Measurements from ENCODE around the gene IRF5. TPM values are rescaled to one million over a fixed set of nuclear protein-coding genes. Genes with fewer than 3 reads are reported as not detected.
A peak's percentile ranks its signal among the peaks of the same experiment; 100 is the strongest.

The IRF5 gene
- total RNA-seq, 4 donors from 2014 or later, result 7.6 to 14.5 (median 8.6) TPM

GRCh38 chr7:128939075-128939860 is 1.5 kb downstream of the IRF5 start:
- no peak for DNase-seq (ENCODE audit: extremely low spot score)
- H3K4me3 ChIP-seq, result peak overlapping the region; percentile 57 to 68 (median 60)
- intact Hi-C loops (cut with DNase I), result no loop called here
- TF ChIP-seq EP300 (IDR thresholded peaks at IDR 0.05) (no peak), POLR2A (IDR thresholded peaks at IDR 0.05; ENCODE audit: low read depth) (no peak), POLR2AphosphoS5 (IDR thresholded peaks at IDR 0.05) (no peak)
- TF ChIP-seq, protein P1, sequence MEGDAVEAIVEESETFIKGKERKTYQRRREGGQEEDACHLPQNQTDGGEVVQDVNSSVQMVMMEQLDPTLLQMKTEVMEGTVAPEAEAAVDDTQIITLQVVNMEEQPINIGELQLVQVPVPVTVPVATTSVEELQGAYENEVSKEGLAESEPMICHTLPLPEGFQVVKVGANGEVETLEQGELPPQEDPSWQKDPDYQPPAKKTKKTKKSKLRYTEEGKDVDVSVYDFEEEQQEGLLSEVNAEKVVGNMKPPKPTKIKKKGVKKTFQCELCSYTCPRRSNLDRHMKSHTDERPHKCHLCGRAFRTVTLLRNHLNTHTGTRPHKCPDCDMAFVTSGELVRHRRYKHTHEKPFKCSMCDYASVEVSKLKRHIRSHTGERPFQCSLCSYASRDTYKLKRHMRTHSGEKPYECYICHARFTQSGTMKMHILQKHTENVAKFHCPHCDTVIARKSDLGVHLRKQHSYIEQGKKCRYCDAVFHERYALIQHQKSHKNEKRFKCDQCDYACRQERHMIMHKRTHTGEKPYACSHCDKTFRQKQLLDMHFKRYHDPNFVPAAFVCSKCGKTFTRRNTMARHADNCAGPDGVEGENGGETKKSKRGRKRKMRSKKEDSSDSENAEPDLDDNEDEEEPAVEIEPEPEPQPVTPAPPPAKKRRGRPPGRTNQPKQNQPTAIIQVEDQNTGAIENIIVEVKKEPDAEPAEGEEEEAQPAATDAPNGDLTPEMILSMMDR (IDR thresholded peaks at IDR 0.05), result no peak
- peaks cover 11 to 20% (median 20%) of the 10 kb centered on the region in 4 donors for H3K4me1 ChIP-seq
- WGBS, result 60% methylated on average over 3 of the region's 7 CpGs
- no peaks in the 10 kb centered on the region for H3K36me3 ChIP-seq
- no peaks in the 10 kb centered on the region for H3K9me3 ChIP-seq
- H3K27me3 ChIP-seq, result peaks cover 0 to 75% (median 13%) of the 10 kb centered on the region in 4 donors
- peak overlapping the region in 2 of 4 donors; percentile 27 to 34 for H3K27ac ChIP-seq (replicated peaks in 1 of 4)

DNA sequence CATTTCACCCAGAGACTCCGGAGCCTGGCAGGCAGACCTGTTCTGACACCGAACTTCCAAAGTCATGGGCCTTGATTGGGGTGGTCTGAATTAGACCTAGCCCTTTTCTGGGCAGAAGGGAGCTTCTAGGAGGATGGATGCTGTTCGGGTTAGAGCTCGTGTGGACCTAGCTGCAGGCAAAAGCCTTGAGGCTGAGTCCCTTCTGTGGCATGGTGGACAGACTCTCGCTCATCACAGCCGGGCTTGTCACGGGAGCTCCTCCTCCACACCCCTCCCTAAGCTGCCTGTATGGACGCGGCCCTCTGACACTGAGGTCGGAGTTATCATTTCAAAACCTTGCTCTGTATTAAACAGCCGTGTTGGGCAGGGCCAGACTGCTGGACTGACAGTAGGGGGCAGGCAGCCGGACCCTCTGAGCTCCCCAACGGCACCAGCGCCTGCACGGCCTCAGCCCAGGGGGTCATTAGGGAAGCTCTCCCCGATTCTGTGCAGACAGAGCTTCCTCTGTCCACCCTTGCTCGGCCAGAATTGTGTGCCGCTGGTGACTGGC is 2.2 kb downstream of the IRF5 start:
- TF ChIP-seq POLR2AphosphoS5 (IDR thresholded peaks at IDR 0.05), result no peak
- TF ChIP-seq POLR2A (IDR thresholded peaks at IDR 0.05; ENCODE audit: low read depth), result no peak
- no peak for TF ChIP-seq EP300 (IDR thresholded peaks at IDR 0.05)
- TF ChIP-seq, protein P1 (IDR thresholded peaks at IDR 0.05), result no peak
- Histone ChIP-seq H3K9me3 (no peaks in the 10 kb centered on the region), H3K36me3 (no peaks in the 10 kb centered on the region), H3K4me1 (peaks cover 11 to 20% (median 20%) of the 10 kb centered on the region in 4 donors), H3K4me3 (peak overlapping the region; percentile 7 to 68 (median 14)), H3K27me3 (peaks cover 0 to 69% (median 13%) of the 10 kb centered on the region in 4 donors), H3K27ac (replicated peaks in 1 of 4) (peak overlapping the region in 2 of 4 donors; percentile 31 to 34)
- DNase-seq (ENCODE audit: extremely low spot score), result no peak
- 86% methylated on average over 16 of the region's 18 CpGs for WGBS
- intact Hi-C loops (cut with DNase I), result no loop called here

DNA sequence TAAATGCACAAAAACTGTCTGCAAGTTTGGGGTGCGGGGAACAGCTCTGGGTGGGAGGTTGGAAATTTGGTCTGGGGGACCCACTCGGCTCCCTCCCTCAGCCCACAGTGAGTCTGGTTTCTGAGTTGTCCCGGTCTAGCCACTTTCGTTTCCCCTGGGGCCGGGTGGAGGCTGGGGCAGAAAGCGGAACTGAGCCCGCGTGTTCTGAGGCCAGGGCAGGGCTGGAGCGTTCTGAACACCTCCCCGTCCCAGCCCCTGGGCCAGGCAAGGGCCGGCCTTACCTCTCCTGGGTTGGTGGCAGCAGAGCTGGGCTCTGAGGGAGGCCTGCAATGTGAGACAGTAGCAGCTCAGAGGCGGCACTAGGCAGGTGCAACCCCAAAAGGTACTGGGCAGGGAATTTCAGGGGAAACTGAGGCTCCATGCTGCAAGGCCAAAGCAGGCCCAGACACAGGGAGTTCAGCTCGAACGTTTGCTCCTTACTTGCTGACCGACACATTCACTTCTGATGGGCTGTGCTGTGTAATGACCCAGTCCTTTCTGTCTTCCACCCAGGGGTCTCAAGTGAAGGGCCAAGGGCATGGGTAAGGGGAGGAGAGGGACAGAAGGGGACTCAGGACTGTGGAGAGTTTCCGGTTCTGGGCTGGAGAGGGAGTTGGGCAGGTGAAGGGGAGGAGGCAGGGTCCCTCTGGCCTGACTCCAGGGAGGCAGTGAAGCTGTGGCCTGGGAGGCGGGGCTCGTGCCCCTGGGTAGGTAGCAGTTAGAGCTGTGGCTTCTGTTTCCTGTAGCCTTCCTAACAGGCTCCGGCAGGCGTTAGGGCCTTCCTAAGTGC is 3.0 kb downstream of the IRF5 start:
- Histone ChIP-seq H3K27ac (replicated peaks in 1 of 4) (peak overlapping the region in 2 of 4 donors; percentile 7 to 31), H3K27me3 (peaks cover 0 to 61% (median 13%) of the 10 kb centered on the region in 4 donors), H3K4me1 (peaks cover 11 to 20% (median 20%) of the 10 kb centered on the region in 4 donors), H3K4me3 (peak overlapping the region; percentile 7 to 68 (median 14)), H3K36me3 (no peaks in the 10 kb centered on the region), H3K9me3 (no peaks in the 10 kb centered on the region)
- WGBS, result 69% methylated on average over 9 of the region's 20 CpGs
- TF ChIP-seq POLR2A (IDR thresholded peaks at IDR 0.05; ENCODE audit: low read depth) (no peak), EP300 (IDR thresholded peaks at IDR 0.05) (no peak), POLR2AphosphoS5 (IDR thresholded peaks at IDR 0.05) (no peak)
- TF ChIP-seq, protein P1 (IDR thresholded peaks at IDR 0.05), result no peak
- intact Hi-C loops (cut with DNase I), result no loop called here
- DNase-seq (ENCODE audit: extremely low spot score), result no peak

DNA sequence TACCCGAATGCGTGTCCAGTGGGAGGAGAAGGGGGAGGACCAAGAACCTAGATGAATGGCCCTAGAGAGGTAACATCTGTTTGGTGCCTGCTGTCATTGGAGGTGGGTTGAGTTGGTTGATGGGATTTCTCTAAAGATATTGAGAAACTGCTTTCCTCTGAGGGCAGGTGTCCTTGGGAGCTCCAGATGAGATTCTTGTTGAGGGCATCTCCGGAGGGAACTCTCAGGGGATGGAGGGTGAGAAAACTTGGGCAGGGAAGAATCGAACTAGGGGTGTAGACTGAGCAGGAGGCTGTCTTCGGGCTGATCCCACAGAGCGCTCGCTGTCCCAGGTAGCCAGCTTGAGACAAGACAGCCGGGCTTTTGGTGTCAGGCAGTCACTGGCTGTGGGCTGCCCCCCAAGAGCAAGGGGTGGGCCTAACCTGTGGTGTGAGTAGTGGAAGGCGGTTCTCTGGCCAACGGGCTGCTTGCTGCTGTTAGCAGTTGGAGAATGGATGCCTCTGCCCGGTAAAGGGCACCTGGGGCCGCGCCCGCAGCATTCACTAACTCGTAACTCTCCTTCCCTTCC is 3.7 kb downstream of the IRF5 start:
- H3K27me3 ChIP-seq, result peaks cover 0 to 62% (median 13%) of the 10 kb centered on the region in 4 donors
- H3K4me3 ChIP-seq, result peak overlapping the region in 1 of 4 donors; percentile 20
- intact Hi-C loops (cut with DNase I), result no loop called here
- no peak for DNase-seq (ENCODE audit: extremely low spot score)
- 91% methylated on average over 12 of the region's 15 CpGs for WGBS
- TF ChIP-seq POLR2A (IDR thresholded peaks at IDR 0.05; ENCODE audit: low read depth), result no peak
- TF ChIP-seq POLR2AphosphoS5 (IDR thresholded peaks at IDR 0.05), result no peak
- no peak for TF ChIP-seq EP300 (IDR thresholded peaks at IDR 0.05)
- TF ChIP-seq, protein P1 (IDR thresholded peaks at IDR 0.05), result no peak
- peaks cover 11 to 20% (median 20%) of the 10 kb centered on the region in 4 donors for H3K4me1 ChIP-seq
- no peak overlapping the region for H3K27ac ChIP-seq (replicated peaks in 1 of 4)
- H3K36me3 ChIP-seq, result no peaks in the 10 kb centered on the region
- H3K9me3 ChIP-seq, result no peaks in the 10 kb centered on the region
